GM18861 (cell line): ENCODE data around the gene NEUROG1.
A peak's percentile ranks its signal among the peaks of the same experiment; 100 is the strongest.

Experiments used
- ATAC-seq: cut with Tn5 transposase; IDR thresholded peaks from one replicate; pipeline ENCODE4 v1.9.1; 2021; ENCODE audit not compliant: unreplicated experiment

The NEUROG1 gene

DNA sequence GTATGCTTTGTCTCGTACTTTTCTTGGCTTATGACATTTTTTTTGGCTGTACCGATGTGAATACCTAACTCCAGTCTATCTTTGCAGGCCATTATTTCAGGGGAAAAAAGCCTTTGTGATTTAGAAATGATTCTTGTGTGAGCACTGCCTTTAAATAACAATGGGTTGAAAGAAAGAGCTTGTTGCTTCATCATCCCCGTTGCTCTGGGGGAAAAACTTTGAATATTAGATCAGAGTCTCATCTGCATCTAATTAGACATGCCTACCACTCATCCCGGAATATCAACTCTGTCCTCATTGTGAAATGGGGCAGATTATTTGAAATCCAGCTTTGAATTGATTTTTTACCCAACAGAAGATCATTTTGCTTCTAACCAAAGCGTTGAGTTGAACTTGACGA, 29.5 kb upstream of the NEUROG1 start:
- ATAC-seq = no peak

DNA sequence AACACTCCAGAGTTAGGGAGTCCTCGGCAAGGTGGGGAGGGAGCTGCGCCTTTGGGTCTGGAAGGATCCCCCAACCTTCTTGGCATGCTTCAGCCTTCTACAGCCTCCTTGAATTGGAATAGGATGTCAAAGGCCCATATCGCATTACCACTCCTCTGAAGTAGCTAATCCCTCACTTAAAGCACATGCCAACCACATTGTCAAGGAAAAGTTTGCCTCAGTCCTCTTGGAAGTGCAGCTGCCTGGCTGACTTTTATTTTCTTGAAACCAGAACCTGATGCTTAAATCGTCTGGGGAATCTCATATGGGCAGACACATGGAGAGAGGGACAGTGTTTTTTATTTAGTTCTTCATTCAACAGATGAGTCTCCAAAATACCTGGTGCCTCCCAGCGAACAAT, 28.6 kb upstream of the NEUROG1 start:
- ATAC-seq = no peak

DNA sequence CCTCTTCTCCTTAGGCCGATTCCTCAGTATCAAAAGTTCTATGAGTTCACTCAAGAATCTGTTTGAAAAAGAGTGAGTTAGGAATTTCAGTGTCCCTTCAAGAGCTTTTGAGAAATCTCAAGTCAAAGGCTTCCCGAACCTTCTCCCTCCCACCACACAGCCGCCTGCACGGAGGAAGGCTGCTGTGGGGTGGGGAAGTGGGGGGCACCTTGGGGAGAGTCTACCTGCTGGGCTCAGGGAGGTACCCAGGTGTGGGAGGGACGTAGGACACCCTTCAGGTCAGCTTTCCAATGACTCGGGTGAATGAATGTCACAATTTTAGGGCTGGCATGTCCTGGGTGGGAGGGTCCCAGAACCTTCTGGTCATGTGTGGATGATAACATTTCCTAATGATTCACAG, 25.5 kb upstream of the NEUROG1 start:
- ATAC-seq = no peak

DNA sequence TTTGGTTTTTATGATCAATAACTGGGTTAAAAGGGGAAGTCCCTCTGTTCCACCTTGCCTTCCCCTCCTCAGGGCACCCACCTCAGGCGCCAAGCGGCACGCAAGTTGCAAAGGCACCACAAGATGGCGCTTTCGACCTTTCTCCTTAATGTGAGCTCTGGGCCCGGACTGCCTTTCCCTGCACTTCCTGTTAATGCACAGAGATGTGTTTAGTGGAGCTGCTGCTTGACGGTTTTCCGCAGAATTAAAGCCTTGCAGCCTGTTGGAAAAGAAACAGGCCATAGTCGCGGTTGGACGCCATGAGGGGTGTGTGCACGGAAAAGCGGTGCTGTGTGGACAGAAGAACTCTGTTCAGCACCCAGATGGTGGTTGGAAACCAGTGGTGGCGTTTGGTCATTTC, 25.1 kb upstream of the NEUROG1 start:
- peak; percentile 93 for ATAC-seq

DNA sequence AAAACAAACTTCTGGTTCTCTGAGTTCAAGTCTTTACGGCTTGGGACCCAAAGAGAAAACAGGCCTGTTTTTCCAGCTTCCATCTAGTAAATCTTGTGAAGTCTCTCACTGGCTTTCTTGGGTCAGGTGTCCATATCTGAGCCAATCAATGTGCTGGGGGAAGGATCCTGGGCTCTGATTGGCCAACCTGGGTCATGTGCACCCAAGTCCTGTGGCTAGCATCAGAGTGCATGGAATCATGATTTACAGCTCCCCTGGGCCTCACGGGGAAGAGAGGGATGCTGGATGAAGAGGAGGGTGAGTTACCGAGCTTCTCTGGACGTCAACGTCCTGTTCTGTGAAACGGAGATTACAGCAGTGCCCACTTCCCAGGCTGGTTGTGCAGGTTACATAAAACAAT, 23.6 kb upstream of the NEUROG1 start:
- no peak for ATAC-seq

DNA sequence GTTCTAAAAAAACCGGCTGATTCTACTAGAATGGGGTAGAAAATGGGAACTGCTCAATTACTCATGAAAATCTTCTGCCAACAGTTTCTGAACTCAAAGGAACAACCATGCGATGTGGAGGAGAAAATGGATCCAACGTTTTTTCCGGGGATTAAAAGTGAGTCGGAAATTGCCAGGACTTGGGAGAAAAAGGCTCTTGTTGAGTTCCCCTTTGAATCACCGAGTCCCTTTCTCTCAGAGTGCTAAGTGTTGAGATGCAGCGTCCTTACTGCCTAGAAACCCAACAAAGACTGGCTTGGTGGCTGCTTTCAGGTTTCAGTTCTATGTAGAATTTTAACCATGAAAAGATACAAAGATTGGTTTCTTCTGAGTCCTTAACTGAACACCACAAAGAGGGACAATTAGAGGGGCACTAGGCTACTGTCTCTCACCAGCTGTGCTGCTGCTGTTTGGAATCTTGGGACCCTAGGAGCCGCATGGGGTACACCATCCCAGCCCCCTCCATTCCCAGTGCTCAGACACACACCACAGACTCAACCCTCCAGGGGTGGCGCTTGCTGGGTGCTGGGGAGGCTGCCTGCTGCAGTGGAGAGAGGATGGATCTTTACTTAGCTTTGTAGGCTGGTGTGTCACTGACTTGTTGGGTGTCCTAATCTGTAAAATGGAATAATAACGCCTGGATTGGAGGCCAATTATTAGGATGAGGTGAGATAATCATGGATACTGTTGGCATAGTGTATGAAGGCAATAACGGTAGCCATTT, 21.5 kb upstream of the NEUROG1 start:
- ATAC-seq = no peak

DNA sequence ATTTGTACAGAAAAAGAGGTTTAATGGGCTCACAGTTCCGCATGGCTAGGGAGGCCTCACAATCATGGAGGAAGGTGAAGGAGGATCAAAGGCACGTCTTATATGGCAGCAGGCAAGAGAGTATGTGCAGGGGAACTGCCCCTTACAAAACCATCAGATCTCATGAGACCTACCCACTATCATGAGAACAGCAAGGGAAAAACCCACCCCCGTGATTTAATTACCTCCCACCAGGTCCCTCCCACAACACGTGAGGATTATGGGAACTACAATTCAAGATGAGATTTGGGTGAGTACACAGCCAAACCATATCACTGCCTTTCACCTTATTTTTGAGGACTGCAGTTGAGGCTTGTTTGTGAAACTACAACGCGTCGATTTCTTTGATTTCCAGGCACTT, 20.9 kb upstream of the NEUROG1 start:
- no peak for ATAC-seq

DNA sequence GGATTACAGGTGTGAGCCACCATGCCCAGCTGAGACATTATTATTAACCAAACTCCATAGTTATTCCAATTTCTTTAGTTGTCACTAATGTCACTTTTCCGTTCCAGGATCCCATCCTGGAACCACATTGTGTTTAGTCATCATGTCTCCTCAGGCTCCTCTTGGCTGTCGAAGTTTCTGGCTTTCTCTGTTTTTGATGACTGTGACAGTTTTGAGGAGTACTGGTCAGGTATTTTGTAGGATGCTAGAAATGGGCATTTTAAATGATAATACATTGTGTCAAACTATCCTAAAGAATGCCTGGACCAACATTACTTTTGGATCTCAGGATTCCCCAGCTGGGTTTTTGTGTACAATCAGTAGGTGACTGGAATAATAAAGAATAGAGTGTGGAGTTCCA, 19.8 kb upstream of the NEUROG1 start:
- ATAC-seq = no peak

DNA sequence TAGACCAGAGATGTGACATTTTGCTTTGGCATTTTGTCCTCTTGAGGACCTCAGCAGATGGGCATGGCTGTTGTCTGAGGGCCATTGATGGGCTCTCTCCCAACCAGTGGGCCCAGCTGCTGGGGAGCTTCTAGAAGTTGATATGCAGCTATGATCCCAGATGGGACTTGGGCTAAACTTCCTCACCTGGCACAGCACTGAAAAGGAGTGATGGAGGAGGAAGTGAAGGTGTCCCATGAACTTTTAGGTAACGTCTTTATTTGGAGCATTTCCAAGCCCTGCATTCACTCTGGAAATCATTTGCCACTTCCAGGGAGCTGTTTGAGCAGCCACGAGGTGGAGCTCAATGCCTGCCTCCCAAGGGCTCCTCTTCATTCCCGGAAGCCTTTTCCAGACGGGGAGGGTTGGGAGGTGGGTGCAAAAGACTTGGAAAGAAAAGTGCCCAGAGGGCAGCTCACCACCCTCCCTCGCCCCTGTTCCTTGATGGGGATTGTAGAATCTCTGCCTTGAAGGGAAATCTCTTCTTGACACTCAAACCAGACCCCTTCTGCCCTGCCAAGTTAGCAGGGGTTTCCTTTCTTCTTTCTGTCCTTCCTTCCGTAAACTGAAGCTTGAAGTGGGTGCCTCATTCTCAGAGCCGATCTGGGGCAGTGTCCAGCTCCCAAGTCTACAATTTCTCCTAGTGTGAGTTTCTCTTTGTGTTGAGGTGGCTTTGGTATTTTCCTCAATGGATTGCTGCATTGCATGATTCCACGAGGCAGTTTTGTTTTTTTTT, 18.1 kb upstream of the NEUROG1 start:
- no peak for ATAC-seq

DNA sequence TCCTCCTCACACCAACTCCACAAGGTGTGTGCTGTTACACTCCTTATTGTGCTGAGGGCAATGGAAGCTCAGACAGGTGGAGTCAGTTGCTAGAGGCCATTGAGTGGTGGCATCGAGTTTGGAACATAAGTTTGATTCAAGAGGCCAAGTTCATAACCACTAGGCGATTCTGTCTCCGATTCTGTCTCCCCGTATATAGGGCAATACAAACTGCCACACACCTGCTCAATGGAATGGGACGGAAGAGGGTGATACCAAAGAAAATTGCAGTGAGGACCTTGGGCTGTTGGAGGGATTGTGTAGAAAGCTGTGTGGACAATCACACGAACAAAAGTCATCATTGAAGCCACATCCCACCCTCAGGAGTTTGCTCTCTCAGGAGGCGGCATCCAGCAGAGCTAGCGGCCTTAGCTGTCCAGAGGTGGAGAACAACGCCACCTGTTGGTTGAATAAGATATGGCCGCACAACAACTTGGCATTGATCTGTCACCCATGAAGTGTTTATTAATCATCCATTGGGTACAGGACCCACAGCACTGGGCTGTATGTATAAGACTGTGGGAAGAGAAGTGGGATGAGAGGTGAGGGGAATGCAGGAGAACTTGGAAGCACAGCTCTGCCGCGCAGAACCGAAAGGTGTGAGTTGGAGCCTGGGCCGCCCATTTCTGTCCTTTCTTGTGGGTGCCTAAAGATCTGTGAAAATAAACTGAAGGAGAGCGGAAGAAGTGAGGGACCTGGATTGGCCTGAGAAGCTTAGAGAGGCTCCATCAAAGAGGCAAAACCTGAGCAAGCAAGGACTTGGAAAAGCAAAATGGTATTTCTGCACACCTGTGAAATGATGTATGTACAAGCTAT, 16.1 kb upstream of the NEUROG1 start:
- ATAC-seq = peak; percentile 60

DNA sequence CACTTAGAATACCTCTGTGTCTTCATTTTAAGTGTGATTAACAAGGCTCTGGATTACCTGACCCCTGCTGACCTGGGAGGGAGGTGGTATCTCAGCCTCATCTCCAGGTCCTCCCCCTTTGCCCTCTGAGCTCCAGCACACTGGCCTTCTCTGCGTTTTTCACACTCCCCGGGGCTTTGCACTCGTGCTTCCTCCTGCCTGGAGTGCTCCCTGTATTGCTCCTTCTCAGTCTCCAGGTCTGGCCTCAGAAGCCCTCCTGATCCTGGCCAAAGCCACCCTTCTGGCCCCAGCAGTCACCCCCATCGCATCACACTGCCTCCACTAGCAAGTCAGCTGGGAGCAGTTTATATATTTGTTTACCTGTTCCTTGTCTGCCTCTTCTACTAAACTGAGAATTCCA, 13.6 kb upstream of the NEUROG1 start:
- ATAC-seq = no peak

DNA sequence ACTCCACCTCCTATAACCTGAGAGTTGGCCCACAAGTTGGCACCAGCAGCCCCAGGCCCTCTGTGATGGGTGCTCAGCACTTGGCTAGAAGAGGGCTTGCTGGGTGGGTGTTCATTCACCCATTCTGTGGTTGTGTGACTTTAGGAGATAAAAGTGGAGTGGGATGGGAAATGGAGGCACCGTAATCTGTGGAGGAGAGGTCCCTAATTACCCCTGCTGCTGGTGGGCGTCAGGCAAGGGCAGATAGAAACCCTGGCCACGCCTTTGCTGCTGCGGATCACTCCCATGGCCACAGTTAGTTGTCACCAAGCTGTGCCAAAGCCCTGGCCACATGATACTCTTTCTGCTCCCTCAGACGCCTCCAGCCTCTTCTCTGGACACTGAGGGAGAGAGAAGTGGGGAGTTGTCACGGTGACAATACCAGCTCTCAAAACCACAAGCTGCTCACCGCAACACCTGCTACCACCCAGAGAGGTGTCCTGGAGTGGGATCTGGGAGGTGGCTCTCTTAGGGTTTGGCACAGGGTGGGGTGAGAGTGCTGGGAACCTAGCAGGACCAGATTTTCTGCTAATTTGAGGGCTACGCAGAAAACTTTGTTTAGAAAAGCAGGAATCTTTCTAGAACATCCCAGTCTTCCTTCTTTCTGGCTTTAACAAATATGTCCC, 12.0 kb upstream of the NEUROG1 start:
- ATAC-seq = no peak

DNA sequence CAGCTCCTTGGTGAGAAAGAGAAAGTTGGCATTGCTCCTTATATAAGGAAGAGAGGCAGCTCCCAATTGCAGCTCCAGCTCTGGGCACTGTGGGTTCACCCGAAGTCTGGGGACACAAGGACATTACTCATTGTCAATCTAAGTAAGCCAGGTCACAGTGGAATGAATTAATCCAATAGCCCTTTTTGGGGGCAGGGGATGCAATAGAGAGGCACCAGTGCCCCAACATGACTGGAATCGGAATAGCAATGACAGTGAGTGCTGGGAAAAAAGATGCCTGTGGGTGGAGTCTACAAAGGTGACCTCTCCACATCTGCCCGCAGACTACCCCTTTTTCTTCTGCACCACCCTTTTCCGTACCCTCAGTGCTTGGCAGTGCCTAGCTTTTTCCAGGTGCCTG, 11.1 kb upstream of the NEUROG1 start:
- no peak for ATAC-seq

DNA sequence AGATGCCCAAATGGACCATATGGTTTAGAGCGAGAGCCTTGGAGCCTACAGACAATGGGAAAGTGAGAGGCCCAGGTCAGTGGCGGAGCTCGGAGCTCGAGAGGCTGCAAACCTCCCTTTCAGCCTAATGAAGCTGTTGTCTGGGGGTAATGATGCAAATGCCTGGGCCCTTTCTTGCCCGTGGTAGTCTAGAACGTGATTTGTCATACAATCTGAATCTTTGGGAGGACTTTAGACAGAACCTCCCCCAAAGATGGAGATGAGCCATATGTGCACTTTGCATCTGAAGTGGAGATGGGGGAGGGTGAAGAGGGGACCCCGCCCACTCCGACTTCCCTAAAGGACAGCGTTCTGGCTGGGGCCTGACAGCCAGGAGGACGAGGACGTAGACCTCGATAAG, 10.3 kb upstream of the NEUROG1 start:
- ATAC-seq = no peak

DNA sequence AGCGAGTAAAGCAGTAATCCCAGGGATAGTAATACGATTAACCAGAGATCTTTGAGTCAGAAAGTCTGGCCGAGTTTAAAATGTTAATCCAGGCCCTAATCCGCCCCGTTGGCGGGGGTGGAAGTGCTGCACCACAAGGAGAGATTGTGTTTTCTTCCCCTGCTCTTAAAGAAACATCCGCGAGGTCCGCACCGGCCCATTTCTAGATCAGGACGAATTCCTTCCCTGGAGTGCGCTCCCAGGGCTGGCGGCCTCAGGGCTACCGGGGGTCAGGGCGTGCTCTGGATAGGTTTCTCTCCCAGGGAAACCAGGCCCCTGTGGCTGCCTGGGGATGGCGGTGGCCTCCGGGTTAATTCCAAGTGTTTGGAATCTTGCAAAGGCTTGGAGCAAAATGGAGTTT, 9.3 kb upstream of the NEUROG1 start:
- no peak for ATAC-seq

DNA sequence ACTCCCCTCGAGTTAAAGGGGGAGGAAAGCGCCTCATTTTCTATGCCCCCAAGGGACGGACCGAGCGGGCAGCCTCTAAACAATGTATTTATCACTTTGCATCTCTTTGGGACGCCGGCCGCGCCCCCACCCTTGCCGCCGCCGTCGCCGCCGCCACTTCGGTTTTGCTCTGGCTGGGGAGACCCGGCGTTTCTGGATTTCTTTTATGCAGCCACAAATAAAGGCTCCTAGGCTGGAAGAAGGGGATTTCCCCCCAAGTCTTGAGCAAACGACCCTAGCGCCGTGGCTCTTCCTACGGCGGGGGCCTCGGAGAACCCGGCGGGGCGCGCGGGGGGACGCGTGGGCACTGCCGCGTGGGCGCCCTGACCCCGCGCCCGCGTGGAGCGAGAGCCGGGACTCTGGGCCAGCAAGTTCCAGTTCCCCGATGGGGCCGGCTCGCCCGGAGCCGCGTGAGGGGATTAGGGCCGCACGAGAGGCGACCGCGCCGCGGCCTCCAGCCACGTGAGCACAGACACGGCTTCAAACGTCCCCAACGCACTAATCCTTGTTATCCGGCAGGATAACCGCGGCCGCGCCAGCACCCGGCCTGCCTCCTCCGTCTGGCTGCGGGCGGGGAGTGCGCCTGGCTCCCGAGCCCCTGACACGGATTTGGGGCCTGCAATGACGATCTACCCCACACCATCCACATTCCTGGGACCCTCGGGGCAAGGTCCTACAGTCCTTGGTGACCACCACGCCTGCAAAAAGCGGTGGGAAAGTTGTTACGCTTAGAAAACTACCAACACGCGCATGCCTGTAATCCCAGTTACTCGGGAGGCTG, 7.9 kb upstream of the NEUROG1 start:
- no peak for ATAC-seq

DNA sequence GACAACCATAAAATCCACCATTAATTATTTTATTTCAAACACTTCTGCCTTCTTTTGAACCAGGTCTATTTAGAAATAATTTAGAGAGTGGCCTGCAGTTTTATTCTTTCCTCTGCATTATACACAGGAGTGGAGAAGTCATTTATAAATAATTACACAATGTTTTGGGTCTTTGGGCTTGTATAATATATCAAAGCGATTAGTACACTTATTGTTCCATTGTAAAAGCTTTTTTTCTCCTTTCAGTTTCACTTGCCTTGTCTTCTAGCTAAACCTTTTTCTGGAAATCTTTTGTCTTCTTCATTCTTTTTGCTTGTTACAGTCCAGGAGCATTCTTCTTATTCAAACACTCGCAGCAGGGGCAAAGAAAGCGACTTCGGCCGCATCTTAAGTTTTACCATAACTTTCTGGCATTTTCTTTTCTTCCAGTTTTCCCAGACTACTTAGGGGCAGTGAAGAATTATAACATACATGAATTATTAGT, 7.3 kb upstream of the NEUROG1 start:
- ATAC-seq = no peak

DNA sequence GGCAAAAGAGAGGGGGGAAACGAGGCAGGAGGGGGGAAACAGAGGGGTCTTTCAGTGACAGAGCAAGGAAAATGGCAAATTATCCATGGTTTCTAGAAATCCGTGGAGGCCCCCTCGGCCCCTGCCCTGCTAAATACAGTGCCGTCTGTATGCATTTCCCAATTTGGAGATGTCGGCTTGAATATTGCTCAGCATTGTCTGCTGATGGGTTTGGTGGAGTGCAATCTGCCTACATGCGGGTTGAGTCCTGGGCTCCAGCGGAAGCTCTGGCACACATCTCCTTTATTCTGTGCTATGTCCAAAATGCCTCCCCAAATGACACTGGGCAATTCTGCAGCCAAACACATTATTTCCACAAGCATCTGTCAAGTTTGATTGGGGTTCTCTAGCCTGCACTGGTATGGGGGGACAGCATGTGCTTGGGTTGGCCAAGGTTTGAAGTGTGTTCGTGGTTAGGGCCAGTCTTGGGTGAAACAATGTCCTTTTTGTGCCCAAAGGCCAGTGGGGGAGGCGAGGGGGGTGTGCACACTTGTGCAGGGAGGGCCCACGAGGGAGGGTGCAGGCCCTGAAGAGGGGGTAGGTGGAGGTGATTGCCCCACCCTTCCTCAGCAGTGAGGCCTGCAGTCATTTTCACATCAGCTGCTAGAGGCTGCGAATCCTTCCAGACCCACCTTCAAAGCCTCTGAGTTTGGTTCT, 6.2 kb upstream of the NEUROG1 start:
- ATAC-seq = no peak

DNA sequence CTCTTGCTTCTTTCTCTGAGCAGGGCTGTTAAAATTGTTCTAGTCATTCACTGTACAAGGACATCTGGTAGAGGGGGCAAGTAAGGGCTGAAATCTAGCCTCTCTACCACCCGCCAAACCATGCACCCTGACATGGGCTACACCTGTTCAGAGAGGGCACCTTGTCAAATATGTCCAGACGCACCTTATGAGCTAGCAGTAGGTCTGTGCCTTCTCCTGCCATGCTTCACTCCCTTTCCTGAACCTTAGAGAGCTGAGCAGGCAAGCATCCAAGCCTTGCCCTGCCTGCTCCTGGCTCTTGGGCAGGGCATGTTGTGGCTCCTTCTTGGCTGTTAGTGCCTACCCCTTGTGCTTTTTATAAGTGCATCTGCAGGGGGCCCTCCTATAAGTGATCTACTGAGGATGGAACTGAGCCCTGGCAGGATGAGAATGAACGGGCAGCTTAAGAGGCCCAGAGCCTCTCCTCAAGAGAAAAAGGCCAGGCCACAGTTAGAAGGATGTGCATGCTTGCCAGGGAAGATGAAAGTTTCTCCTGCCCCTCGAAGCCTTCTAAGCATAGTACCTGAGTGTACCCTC, 3.8 kb upstream of the NEUROG1 start:
- ATAC-seq = no peak
